ENCODE data around the gene SH3PXD2B. TPM values are rescaled to one million over a fixed set of nuclear protein-coding genes. Genes with fewer than 3 reads are reported as not detected.
A peak's percentile ranks its signal among the peaks of the same experiment; 100 is the strongest.

The SH3PXD2B gene
- total and polyA plus RNA-seq, 2 of the 4 experiments (the other 2 are of a cell fraction): 8.2 to 14.4 TPM

- intact Hi-C loops (cut with micrococcal nuclease): no loop called here
- peak overlapping the region; percentile 12; the same call in 1 of the 2 replicates for H3K23ac ChIP-seq (ENCODE audit: low read depth, low read length)
- POLR2A ChIA-PET (ENCODE audit: unreplicated experiment): interaction anchor here (0.6 kb wide), 1 partner anchor 102 kb away, joined by 9 read pairs; no protein-coding TSS in a partner anchor
- peak overlapping the region; percentile 54 for H4K91ac ChIP-seq (ENCODE audit: insufficient read depth, low read depth, low read length)
- no peak overlapping the region for H3K4me3 ChIP-seq (ENCODE audit: insufficient read depth, low read depth, low read length)
- H3K4ac ChIP-seq (ENCODE audit: low read depth, low read length): peak overlapping the region; percentile 24; the same call in 1 of the 2 replicates
- CTCF ChIA-PET: interaction anchor here (0.6 kb wide), 1 partner anchor 154 kb away, joined by 4 read pairs; the partner anchor contains the start of gene EFCAB9
- H3K4me2 ChIP-seq (ENCODE audit: low read depth, low read length): no peak overlapping the region
- H2BK20ac ChIP-seq (ENCODE audit: low read depth, low read length): peak overlapping the region; percentile 69
- in situ Hi-C loops (cut with MboI; ENCODE audit: low sequenced_read_pairs): no loop called here
- ATAC-seq (ENCODE audit: low read depth): peak; percentile 10; the same call in 1 of the 2 replicates
- TF ChIP-seq CTCF (conservative IDR thresholded peaks at IDR 0.05; ENCODE audit: low read depth, low read length) (no peak), MAZ (IDR thresholded peaks at IDR 0.05; ENCODE audit: borderline replicate concordance, low read depth, low read length) (no peak), FOS (IDR thresholded peaks at IDR 0.05; ENCODE audit: low read depth, low read length) (no peak), BHLHE40 (IDR thresholded peaks at IDR 0.05; ENCODE audit: low read depth, low read length) (no peak), RCOR1 (IDR thresholded peaks at IDR 0.05; ENCODE audit: insufficient replicate concordance, low read length) (no peak), CEBPB (IDR thresholded peaks at IDR 0.05; ENCODE audit: low read depth, low read length) (no peak), POLR2A (IDR thresholded peaks at IDR 0.05; ENCODE audit: low read depth, low read length) (no peak), USF2 (IDR thresholded peaks at IDR 0.05; ENCODE audit: low read depth, low read length) (no peak), CHD1 (IDR thresholded peaks at IDR 0.05; ENCODE audit: low read depth, low read length) (no peak), SMC3 (IDR thresholded peaks at IDR 0.05; ENCODE audit: low read depth, low read length) (no peak), NFE2L2 (IDR thresholded peaks at IDR 0.05; ENCODE audit: low read depth, low read length) (no peak)
- no peak overlapping the region for H4K5ac ChIP-seq (ENCODE audit: low read depth, low read length)
- BruUV-seq (replicated peaks): no TSS peak
- H3K36me3 ChIP-seq (ENCODE audit: control insufficient read depth, insufficient read depth, low read length): peaks cover 63% of the 10 kb centered on the region
- no peak overlapping the region for H3K9ac ChIP-seq (ENCODE audit: low read depth, low read length)
- H3K56ac ChIP-seq (ENCODE audit: extremely low read depth, insufficient read depth, low read length): no peak overlapping the region
- H2AK5ac ChIP-seq (ENCODE audit: low read depth, low read length): peak overlapping the region; percentile 66
- H3K27me3 ChIP-seq (ENCODE audit: control insufficient read depth, insufficient read depth, low read length): no peaks in the 10 kb centered on the region
- dilution Hi-C loops (cut with HindIII; ENCODE audit: low sequenced_read_pairs, unreplicated experiment): no loop called here
- peak overlapping the region; percentile 4 for H2BK5ac ChIP-seq (ENCODE audit: low read depth, low read length, poor library complexity, severe bottlenecking)
- H4K8ac ChIP-seq (ENCODE audit: low read depth in 2 of 2, low read length in 2 of 2): peak overlapping the region in 1 of 2 experiments; percentile 22; a peak in 1 of 4 replicates
- H3K9me3 ChIP-seq (ENCODE audit: control insufficient read depth, insufficient read depth, low read length): no peaks in the 10 kb centered on the region
- peak overlapping the region; percentile 31; the same call in 1 of the 2 replicates for H3K14ac ChIP-seq (replicated peaks; ENCODE audit: low read depth, low read length)
- H2AFZ ChIP-seq (replicated peaks; ENCODE audit: low read length, poor library complexity): no peak overlapping the region
- peak overlapping the region; percentile 65 for H2BK120ac ChIP-seq (ENCODE audit: low read depth, low read length)
- no peak overlapping the region for H3K18ac ChIP-seq (ENCODE audit: low read depth, low read length)
- 86% methylated on average over 1 of the region's 5 CpGs; no CpG with 5 or more reads in 1 of the 2 experiments for WGBS, 2 experiments (ENCODE audit: extremely low coverage in 2 of 2, insufficient read length in 1 of 2)
- no peak overlapping the region; the same call in 2 of the 3 replicates for H2BK15ac ChIP-seq (ENCODE audit: low read depth, low read length)
- peaks cover 14% of the 10 kb centered on the region for H4K20me1 ChIP-seq (ENCODE audit: insufficient read depth, low read length)
- H3K9me1 ChIP-seq (ENCODE audit: insufficient read depth, low read length): peaks cover 21% of the 10 kb centered on the region
- no peak for DNase-seq
- peaks cover 0 to 4% of the 10 kb centered on the region in 2 experiments; a peak in 1 of 4 replicates for H3K79me1 ChIP-seq (ENCODE audit: low read depth in 1 of 2, low read length in 2 of 2)
- peak overlapping the region; percentile 9; the same call in 1 of the 2 replicates for H3K27ac ChIP-seq (ENCODE audit: insufficient read depth, low read length)
- no peak overlapping the region for H2AK9ac ChIP-seq (replicated peaks; ENCODE audit: low read depth, low read length, poor library complexity)
- H3K4me1 ChIP-seq (ENCODE audit: control insufficient read depth, insufficient read depth, low read length): peaks cover 9% of the 10 kb centered on the region; the same call in 1 of the 2 replicates
Observed at GRCh38 chr5:172348084-172348483, 106.2 kb downstream of the SH3PXD2B start.

All from IMR-90 (cell line).